HG03103 (cell line): Measurements from ENCODE around the gene TUG1.

Experiments used
- ATAC-seq: cut with Tn5 transposase; IDR thresholded peaks from one replicate; pipeline ENCODE4 v1.9.1; 2021; ENCODE audit warnings: low read depth; ENCODE audit not compliant: unreplicated experiment

TUG1 gene

GRCh38 chr22:30996462-30996861 lies 27.4 kb downstream of the TUG1 start:
- ATAC-seq: no peak

- ATAC-seq: no peak
These were observed 29.3 kb downstream of the TUG1 start for GRCh38 chr22:30998329-30998728.

GRCh38 chr22:31001124-31001770 lies 32.2 kb downstream of the TUG1 start:
- ATAC-seq: no peak

- no peak for ATAC-seq
These were observed 36.5 kb downstream of the TUG1 start for GRCh38 chr22:31005535-31005934.

GRCh38 chr22:31019191-31019930 lies 50.3 kb downstream of the TUG1 start:
- no peak for ATAC-seq

- no peak for ATAC-seq
These were observed 51.3 kb downstream of the TUG1 start for GRCh38 chr22:31020334-31020733.

GRCh38 chr22:31022516-31022915 lies 53.5 kb downstream of the TUG1 start:
- no peak for ATAC-seq
